ENCODE data around the gene PHRF1.
"Not testable (repeated sequence)": the region's sequence is repeated elsewhere in the genome, so short reads cannot be mapped to it uniquely, and the experiment has no call there.

PHRF1 gene

GRCh38 chr11:567011-567628 lies 9.2 kb upstream of the PHRF1 start:
- no peaks in the 10 kb centered on the region for H3K27me3 ChIP-seq (ENCODE audit: low read depth)
- peaks cover 10% of the 10 kb centered on the region for H3K4me1 ChIP-seq
- no peaks in the 10 kb centered on the region for H3K9me3 ChIP-seq
- peak overlapping the region; percentile 39; the same call in 1 of the 2 replicates for H3K4me3 ChIP-seq
- no peak for DNase-seq (ENCODE audit: low spot score in 2 of 2)
- H3K36me3 ChIP-seq (replicated peaks), result peaks cover 3% of the 10 kb centered on the region; the same call in 1 of the 2 replicates
- in situ Hi-C loops (cut with MboI; ENCODE audit: low sequenced_read_pairs), result loop anchor here (25.0 kb wide), 1 partner anchor 195 kb away; no protein-coding TSS in a partner anchor

- H3K4me3 ChIP-seq, result peak overlapping the region; percentile 39
- no peaks in the 10 kb centered on the region for H3K27me3 ChIP-seq (ENCODE audit: low read depth)
- in situ Hi-C loops (cut with MboI; ENCODE audit: low sequenced_read_pairs), result loop anchor here (25.0 kb wide), 1 partner anchor 195 kb away; no protein-coding TSS in a partner anchor
- no peaks in the 10 kb centered on the region for H3K9me3 ChIP-seq
- peaks cover 3% of the 10 kb centered on the region; the same call in 1 of the 2 replicates for H3K36me3 ChIP-seq (replicated peaks)
- no peak for DNase-seq (ENCODE audit: low spot score in 2 of 2)
- H3K4me1 ChIP-seq, result peaks cover 10% of the 10 kb centered on the region
These were observed 8.5 kb upstream of the PHRF1 start for GRCh38 chr11:567629-568292.

- in situ Hi-C loops (cut with MboI; ENCODE audit: low sequenced_read_pairs), result loop anchor here (25.0 kb wide), 1 partner anchor 194 kb away; no protein-coding TSS in a partner anchor
- Histone ChIP-seq H3K4me3 (peak overlapping the region; percentile 48), H3K36me3 (replicated peaks) (peaks cover 3% of the 10 kb centered on the region; the same call in 1 of the 2 replicates), H3K9me3 (no peaks in the 10 kb centered on the region), H3K4me1 (peaks cover 10% of the 10 kb centered on the region), H3K27me3 (ENCODE audit: low read depth) (no peaks in the 10 kb centered on the region)
- peak; percentile 93 to 96 for DNase-seq (ENCODE audit: low spot score in 2 of 2)
These were observed 7.7 kb upstream of the PHRF1 start for GRCh38 chr11:568306-569157.

DNA sequence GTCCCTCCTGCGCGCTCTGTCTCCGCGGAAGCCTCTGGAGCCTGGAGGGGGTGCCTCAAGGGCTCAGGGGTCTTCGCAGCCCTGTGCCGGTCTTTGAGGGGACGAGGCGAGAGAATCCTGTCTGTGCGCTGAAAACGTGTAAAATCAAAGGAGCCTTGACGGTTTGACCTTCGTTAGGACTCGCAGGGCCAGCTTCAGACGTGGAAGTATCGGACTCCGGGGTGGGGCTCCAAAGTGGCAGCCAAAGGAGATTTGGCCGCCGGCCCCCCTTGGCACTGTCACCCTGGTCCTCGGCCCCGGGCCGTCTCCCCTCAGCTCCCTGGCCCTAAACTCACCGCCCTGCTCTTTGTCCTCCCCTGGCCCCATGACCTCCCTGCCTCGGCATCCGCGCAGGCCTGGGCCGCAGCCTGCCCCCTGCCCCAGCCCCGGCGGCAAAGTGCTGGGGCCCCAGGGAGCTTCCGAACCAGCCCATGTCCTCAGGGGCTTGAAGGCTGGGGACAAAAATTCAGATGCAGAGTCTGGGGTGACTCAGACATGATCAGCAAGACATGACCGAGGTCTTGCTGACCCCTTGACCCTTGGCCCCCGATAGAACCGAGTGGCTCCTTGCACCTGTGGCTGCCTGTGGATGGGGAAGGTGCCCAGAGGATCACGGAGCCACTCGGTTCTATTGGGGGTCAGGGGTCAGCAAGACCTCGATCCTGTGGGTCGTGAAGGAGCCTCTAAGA lies 6.9 kb upstream of the PHRF1 start:
- in situ Hi-C loops (cut with MboI; ENCODE audit: low sequenced_read_pairs), result loop anchor here (25.0 kb wide), 1 partner anchor 193 kb away; no protein-coding TSS in a partner anchor
- DNase-seq (ENCODE audit: low spot score in 2 of 2), result no peak
- Histone ChIP-seq H3K36me3 (replicated peaks) (no peaks in the 10 kb centered on the region), H3K27me3 (ENCODE audit: low read depth) (no peaks in the 10 kb centered on the region), H3K4me3 (peak overlapping the region; percentile 48), H3K4me1 (peaks cover 10% of the 10 kb centered on the region), H3K9me3 (no peaks in the 10 kb centered on the region)

- in situ Hi-C loops (cut with MboI; ENCODE audit: low sequenced_read_pairs), result loop anchor here (25.0 kb wide), 1 partner anchor 191 kb away; no protein-coding TSS in a partner anchor
- DNase-seq (ENCODE audit: low spot score in 2 of 2), result no peak
- Histone ChIP-seq H3K9me3 (no peaks in the 10 kb centered on the region), H3K27me3 (ENCODE audit: low read depth) (no peaks in the 10 kb centered on the region), H3K4me3 (no peak overlapping the region), H3K36me3 (replicated peaks) (no peaks in the 10 kb centered on the region), H3K4me1 (peaks cover 10% of the 10 kb centered on the region)
These were observed 4.5 kb upstream of the PHRF1 start for GRCh38 chr11:571802-572185.

- H3K36me3 ChIP-seq (replicated peaks), result peaks cover 5% of the 10 kb centered on the region; the same call in 1 of the 2 replicates
- no peak overlapping the region for H3K4me3 ChIP-seq
- H3K4me1 ChIP-seq, result peaks cover 13% of the 10 kb centered on the region
- no peak for DNase-seq (ENCODE audit: low spot score in 2 of 2)
- H3K27me3 ChIP-seq (ENCODE audit: low read depth), result no peaks in the 10 kb centered on the region
- in situ Hi-C loops (cut with MboI; ENCODE audit: low sequenced_read_pairs), result loop anchor here (25.0 kb wide), 1 partner anchor 189 kb away; no protein-coding TSS in a partner anchor
- H3K9me3 ChIP-seq, result no peaks in the 10 kb centered on the region
These were observed 3.0 kb upstream of the PHRF1 start for GRCh38 chr11:573146-573759.

DNA sequence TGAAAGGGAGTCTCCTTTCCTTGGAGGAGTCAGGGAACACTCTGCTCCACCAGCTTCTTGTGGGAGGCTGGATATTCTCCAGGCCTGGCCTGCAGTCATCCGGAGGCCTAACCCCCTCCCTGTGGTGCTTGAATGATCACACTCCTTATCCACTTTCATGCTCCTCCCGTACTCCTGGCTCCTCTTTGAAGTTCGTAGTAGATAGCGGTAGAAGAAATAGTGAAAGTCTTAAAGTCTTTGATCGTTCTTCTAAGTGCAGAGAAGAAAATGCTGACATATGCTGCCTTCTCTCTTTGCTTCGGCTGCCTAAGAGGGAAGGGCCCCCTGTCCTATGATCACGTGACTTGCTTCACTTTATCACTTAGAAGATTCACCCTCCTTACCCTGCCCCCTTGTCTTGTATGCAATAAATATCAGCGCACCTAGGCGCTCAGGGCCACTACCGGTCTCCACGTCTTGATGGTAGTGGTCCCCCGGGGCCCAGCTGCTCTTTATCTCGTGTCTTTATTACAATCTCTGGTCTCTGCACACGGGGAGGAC lies 2.2 kb upstream of the PHRF1 start:
- H3K27me3 ChIP-seq (ENCODE audit: low read depth); H3K9me3 ChIP-seq; H3K36me3 ChIP-seq (replicated peaks); DNase-seq (ENCODE audit: low spot score in 2 of 2): not testable (repeated sequence)
- H3K4me3 ChIP-seq, result peak overlapping the region; percentile 69
- in situ Hi-C loops (cut with MboI; ENCODE audit: low sequenced_read_pairs), result loop anchor here (25.0 kb wide), 1 partner anchor 188 kb away; no protein-coding TSS in a partner anchor
- H3K4me1 ChIP-seq, result peaks cover 10% of the 10 kb centered on the region

DNA sequence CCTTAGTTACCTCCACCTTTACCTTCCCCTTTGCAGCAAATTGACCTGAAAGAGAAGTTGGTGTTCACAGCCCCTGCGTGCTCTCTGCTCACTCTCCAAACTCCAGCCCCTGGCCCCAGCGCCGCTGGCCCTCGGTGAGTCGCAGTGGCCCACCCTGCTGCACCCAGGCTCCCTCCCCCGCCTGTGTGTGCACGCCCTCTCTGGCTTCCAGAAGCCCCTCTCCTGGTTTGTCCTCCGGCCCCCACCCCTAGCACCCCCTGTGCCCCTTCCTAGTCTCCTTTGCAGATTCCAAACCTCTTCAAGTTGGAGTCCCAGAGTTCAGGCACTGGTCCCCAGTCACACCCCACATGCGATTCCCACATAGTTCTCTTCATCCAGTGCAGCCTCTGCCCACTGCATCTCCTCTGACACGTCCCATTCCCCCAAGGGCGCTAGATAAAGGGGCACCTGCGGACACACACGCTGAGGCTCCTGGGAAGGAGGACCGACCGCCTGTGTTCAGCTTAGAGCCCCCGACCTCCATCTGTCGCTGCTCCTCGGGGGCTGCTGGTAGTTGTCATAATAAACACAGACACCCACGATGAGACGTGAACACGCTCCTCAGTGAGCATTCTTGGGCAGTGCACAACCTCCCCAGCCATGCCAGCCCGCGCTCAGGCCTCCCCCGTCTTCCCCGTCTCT lies 1.5 kb upstream of the PHRF1 start:
- Histone ChIP-seq H3K9me3 (no peaks in the 10 kb centered on the region), H3K4me1 (peaks cover 6% of the 10 kb centered on the region), H3K36me3 (replicated peaks) (peaks cover 13% of the 10 kb centered on the region; the same call in 1 of the 2 replicates), H3K4me3 (peak overlapping the region; percentile 69), H3K27me3 (ENCODE audit: low read depth) (no peaks in the 10 kb centered on the region)
- in situ Hi-C loops (cut with MboI; ENCODE audit: low sequenced_read_pairs), result loop anchor here (25.0 kb wide), 1 partner anchor 188 kb away; no protein-coding TSS in a partner anchor
- peak in 1 of 2 experiments; percentile 51 for DNase-seq (ENCODE audit: low spot score in 2 of 2)

DNA sequence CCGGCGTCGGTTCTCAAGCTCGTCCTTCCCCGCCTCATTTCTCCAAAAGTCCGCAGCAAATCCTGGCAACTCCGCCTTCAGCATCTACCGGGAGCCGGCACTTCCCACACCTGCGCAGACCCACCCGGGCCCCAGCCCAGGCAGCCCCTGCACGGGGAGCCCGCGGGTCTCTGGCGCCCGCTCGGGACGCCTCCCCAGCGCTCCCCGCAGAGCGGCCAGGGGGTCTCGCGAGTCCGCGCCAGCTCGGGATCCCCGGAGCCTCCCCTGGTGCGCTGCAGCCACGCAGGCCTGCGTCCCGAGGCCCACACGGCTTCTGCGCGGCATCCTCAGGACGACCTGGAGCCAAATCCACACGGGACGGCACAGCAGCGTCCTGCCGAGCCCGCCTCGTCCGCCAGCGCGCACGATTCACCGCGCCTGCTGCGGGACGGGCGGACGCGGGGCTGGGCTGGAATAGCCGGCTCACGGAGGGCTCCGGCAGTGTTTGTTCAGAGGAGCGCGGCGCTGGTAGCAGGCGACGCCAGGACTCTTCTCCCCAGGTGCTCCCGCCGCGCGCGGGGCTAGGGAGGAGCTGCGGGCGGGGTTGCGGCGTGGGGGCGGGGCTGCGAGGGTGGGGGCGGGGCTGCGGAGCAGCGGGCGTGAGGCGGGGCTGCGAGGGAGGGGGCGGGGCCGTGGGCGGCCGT lies 816 bp upstream of the PHRF1 start:
- no peaks in the 10 kb centered on the region for H3K9me3 ChIP-seq
- peak overlapping the region; percentile 69 for H3K4me3 ChIP-seq
- no peaks in the 10 kb centered on the region for H3K27me3 ChIP-seq (ENCODE audit: low read depth)
- H3K4me1 ChIP-seq, result peaks cover 6% of the 10 kb centered on the region
- peaks cover 13% of the 10 kb centered on the region; the same call in 1 of the 2 replicates for H3K36me3 ChIP-seq (replicated peaks)
- in situ Hi-C loops (cut with MboI; ENCODE audit: low sequenced_read_pairs), result no loop called here
- DNase-seq (ENCODE audit: low spot score in 2 of 2), result peak; percentile 42 to 54

GRCh38 chr11:576811-577610 lies 741 bp downstream of the PHRF1 start:
- H3K4me1 ChIP-seq, result peaks cover 6% of the 10 kb centered on the region
- H3K27me3 ChIP-seq (ENCODE audit: low read depth), result no peaks in the 10 kb centered on the region
- in situ Hi-C loops (cut with MboI; ENCODE audit: low sequenced_read_pairs), result no loop called here
- H3K36me3 ChIP-seq (replicated peaks), result peaks cover 23% of the 10 kb centered on the region
- H3K9me3 ChIP-seq, result no peaks in the 10 kb centered on the region
- no peak for DNase-seq (ENCODE audit: low spot score in 2 of 2)
- peak overlapping the region; percentile 73 for H3K4me3 ChIP-seq

GRCh38 chr11:577611-577894 lies 1.3 kb downstream of the PHRF1 start:
- Histone ChIP-seq H3K9me3 (no peaks in the 10 kb centered on the region), H3K4me3 (peak overlapping the region; percentile 73), H3K27me3 (ENCODE audit: low read depth) (no peaks in the 10 kb centered on the region), H3K36me3 (replicated peaks) (peaks cover 28% of the 10 kb centered on the region), H3K4me1 (peaks cover 6% of the 10 kb centered on the region)
- DNase-seq (ENCODE audit: low spot score in 2 of 2), result no peak
- in situ Hi-C loops (cut with MboI; ENCODE audit: low sequenced_read_pairs), result no loop called here
